Measurements from ENCODE around the gene GCG. TPM values are rescaled to one million over a fixed set of nuclear protein-coding genes. Genes with fewer than 3 reads are reported as not detected.
A peak's percentile ranks its signal among the peaks of the same experiment; 100 is the strongest.

The GCG gene
- polyA plus RNA-seq, 5 donors = 1.3 TPM; not detected in 4

DNA sequence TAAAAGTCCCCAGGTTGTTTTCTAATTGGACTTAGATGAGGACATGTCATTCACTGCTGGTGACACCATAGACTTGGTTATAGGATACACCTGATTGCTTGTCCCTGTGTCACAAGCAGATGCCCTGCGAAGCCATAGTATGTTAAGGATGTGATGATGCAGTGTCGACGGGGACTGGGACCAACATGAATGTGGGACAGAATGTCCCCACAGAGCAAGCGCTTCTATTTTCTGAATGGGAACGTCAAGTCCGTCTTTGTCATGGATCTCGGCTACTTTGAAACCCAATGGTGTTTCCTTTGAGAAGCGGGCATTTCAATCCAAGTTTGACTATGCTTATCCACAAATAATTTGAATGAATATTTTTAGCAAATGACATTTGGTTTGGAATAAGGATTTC lies 2.1 kb downstream of the GCG start:
- no peak for DNase-seq

DNA sequence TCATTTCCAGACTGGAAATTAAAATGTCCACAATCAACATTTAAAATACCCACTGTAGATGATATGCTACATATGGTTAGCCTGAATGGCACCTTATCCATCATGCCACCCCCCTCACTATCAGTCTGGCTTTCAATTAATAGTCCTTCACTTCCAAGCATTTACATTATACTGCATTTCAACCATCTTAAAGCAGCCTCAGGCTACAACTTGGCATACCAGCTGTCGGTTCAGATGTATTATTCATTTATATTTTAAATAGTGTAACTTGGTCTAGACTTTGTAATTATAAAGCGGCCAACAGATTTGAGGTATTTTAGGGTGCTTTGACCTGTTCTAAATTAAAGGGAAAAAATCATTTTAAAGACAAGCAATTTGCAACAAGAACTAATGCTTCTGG lies 2.6 kb downstream of the GCG start:
- no peak for DNase-seq

DNA sequence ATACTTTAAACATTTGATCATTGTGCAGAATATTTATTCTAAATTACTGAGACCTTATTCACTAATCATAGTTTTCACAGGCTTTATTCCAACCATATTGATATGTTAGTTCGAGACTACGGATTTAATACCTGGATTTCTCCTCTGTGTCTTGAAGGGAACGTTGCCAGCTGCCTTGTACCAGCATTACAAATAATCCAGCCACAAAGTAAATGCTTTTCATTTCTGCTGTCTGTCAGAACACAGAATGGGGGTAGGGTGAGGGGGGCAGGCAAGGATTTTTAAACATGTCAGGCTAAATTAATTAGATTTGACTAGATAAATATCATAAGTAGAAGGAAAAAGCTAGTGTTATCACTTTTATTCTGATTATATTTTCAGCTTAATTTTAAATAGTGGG lies 3.1 kb downstream of the GCG start:
- no peak for DNase-seq

DNA sequence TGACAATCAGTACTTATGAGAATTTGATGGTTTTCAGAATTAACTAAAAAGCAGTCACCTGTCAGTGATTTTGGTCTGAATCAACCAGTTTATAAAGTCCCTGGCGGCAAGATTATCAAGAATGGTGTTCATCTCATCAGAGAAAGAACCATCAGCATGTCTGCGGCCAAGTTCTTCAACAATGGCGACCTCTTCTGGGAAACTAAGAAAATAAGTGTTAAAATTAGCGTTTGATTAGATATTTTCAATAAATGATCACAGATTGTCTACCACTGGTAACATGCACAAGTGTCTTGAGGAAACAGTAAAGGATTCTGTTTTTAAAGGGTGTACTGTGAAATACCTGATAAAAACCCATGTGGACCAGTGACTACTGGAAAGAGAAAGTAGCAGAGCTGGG lies 8.1 kb downstream of the GCG start:
- DNase-seq = no peak

DNA sequence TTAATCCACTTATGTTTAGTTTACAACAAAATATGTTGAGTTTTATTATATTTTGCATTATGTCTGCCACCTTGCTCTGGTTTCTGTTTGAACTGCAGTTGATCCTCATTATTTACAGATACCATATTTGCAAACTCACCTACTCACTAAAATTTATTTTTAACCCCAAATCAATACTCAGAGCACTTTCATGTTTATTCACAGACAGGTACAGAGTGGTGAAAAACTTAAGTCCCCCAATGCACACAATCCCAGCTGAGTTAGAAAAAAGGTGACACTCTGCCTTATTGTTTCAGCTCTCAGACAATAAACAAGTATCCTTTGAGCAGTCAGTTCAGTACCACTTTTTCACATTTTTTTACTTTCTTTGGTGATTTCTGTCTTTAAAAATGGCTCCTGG lies 13.7 kb downstream of the GCG start:
- DNase-seq = no peak

DNA sequence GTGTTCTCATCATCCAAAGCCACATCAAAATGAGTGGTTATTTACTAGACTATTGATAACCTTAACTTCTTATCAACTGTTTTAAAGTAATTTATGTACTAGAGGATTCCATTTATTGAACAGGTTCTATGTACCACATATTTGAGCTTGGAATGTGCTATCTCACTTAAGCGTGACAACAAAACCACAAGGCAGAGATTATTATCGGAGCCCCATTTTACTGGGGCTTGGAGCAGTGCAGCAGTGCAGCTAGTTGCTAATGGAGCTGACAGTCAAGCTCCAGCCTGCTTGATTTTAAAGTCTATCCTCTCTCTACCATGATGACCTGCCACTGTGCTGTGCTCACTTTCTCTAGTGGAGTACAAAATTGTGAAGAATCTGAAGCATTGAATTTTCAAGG lies 24.6 kb downstream of the GCG start:
- DNase-seq = no peak

DNA sequence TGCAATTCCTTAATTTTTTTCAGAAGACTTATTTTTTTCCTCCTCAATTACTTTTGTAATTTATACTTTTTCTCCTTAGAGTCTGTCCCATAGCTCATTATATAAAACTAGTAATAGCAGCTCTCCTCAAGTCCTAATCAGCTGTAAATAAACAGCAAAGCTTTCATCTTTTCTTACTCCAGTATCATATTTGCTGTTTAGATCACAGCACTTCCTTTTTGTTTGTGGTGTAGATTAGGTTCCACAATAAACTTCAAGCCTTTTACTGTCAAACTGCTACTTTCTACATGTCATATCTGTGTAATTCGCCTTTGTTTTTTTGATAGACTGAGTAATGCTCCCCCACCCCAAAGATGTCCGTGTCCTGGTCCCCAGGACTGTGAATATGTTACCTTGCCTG lies 25.5 kb downstream of the GCG start:
- no peak for DNase-seq

DNA sequence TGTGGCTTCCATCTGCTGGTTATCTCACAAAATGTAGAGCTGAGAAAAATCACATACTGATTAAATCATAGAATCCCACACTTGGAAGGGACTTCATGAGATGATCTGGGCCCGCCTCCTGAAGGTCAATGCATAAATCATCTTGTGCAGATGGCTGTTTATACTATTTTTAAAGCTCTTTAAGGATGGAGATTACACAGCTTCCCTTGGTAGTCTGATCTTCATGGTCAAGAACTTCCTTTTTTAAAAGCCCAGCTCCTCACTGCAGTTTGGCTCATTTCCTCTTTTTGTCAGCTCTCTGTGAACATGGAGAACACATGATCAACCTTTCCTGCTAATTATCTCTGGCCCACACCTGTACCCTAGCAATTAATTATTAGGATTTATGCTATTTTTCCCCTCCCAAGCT lies 25.9 kb downstream of the GCG start:
- no peak for DNase-seq

DNA sequence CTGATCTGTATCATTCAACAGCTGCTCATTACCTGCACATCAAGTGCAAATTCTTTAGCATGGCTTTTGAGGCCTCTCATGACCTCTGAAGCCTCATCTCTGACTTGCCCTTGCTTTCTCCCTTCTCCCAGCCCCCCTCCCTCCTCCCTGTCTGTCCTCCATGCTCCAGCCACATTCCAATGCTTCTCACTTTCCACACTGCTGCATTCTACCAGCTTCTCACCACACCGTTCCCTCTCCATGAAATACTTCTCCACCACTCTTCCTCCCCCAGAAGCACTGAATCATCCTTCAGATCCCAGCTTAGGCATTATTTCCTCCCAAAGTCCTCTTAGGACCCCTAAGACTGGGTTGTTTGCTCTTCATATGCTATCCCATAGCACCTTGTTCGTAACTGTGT lies 26.9 kb downstream of the GCG start:
- DNase-seq = no peak

DNA sequence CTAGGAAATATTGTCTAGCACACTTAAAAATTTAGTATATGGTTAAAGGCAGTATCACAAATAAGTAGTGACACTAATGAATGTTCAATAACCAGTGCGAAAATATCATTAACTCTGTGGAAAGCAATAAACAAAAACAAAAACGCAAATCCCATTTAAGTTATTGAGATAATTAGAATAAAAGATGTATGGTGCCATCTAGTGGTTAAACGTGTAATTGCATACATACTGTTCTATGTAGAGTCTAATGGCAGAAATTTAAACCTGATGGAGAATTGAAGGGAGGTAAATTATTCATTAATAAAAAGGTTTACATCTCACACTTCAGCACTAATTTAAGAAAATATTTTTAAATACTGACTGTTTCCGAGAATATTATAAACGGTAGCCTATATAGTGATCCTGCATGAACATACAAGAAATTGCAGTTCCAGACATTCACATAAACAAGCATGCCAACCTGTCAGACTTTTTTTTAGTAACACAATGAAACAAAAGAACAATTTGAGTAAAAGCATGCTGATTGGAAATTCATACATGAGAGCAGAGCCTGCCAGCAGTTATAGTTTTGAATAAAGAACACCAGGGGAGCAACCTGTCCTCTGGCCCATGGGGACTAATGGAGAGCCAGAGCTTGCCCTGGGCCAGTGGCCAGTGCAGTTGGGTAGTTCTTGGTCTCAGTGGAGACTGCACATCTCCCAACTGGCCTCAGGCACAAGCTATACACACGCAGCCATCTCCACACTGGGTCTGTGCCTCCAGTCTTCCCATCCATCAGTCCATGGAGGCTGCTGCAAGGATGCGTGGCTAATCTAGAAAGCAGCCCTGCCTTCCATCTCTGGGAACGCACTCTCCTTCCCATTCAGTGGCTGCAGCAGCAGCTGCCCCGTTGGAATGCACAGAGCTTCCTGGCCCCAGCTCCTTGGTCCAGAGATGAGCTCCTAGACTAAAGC lies 28.0 kb downstream of the GCG start:
- DNase-seq = peak in 1 of 2 donors; percentile 54

DNA sequence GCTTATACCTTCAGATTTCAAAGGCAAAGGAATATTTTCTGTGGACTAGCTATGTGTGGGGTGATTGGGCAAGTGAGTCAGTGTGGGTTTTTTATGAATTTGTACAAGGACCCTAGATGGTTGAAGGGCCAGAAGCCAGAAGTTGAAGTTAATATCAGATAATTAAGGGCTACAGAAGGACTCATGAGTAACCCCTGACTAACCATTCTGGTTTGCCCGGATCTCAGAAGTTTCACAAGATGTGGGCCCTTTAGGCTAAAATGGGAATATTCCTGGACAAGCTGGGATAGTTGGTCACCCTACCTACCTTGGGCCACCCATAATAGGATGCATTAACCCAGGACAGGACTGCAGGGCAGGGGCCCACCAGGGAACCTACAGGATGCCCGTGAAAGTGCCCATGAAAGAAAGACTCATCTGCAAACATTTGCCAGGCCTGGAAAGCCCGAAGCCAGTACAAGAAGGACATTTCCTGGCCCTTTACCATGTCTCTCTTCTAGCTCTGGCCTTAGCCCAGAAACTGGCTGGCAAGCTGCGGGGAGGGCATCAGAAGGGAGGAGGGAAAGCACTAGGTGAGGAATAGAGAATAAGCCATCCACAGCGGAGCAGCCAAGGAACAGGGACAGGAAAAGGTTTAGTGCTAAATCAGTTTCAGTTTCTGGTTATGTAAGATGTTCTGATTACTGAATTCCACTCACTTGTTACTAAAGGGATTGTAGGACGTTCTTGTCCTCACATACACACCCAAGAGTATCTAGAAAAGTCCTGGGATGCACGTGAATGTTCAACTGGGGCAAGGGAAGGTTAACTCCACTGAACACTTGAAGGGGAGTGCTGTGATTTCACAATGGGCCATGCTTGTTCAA lies 33.6 kb downstream of the GCG start:
- no peak for DNase-seq

DNA sequence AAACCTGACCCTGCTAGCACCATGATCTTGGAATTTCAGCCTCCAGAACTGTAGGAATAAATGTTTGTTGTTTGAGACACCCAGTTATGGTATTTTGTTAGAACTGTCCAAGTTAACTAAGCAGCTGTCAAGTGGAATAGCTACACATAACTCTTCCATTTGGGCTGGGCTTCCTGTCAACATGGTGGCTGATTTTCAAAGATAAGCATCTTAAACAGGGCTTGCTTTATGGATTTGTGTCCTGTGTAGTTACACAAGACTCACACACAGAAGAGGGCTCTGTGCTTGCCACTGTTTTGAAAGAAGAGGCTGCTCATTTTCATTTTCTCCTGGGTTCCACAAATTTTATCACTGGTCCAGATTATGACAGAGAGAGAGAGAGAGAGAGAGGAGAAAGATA lies 35.7 kb downstream of the GCG start:
- no peak for DNase-seq

DNA sequence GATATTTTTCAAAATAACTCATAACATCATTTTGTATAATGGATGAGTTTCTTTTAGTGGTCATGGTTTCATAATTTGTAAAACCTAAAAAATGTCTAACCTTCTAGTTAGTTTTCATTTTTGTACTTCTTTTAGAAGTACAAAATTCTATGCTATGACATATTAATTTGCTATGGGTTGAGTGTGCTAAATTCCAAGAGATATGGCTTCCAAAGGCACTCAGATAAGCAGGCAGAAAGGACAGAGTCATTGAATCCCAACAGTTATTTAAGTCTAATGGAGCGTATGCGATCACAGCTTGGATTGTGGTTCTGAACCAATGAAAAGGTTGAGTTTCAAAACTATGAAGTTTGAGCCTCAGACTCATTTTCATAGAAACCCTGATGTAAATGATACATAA lies 37.0 kb downstream of the GCG start:
- no peak for DNase-seq

DNA sequence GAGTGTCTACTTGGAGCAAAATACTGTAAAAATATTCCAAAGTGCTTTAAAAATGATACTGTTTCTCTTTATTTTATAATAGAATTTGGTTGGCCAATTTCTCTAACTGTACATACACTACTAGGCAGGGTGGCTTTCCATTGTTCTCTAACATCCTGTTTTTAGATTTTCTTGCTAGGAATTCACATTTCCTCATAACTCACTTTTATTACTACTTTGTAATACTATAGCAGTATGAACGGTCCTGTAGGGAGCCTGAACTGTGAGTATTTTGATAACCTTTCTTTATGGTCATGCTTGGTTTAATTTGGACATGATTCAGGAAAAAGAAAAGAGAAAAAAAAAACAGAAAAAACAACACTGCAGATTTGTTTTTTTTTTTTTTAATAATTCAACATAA lies 37.8 kb downstream of the GCG start:
- no peak for DNase-seq

DNA sequence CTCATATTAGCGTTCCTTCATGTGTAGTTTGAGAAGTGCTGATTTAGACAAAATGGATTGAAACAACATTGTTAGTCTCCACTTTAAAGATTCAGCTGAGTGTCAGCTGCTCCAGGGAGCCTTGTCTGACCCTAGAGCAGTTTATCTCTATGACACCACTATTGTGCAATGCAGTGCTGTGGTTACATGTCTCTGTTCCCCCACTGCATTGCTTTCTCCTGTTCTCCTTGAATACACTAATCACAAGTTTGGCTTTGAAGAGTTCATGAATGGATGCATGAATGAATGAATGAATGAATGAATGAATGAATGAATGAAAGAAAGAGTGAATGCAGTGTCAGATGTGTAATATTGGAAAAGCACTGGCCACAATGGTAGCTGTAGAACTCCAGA lies 38.3 kb downstream of the GCG start:
- DNase-seq = no peak

DNA sequence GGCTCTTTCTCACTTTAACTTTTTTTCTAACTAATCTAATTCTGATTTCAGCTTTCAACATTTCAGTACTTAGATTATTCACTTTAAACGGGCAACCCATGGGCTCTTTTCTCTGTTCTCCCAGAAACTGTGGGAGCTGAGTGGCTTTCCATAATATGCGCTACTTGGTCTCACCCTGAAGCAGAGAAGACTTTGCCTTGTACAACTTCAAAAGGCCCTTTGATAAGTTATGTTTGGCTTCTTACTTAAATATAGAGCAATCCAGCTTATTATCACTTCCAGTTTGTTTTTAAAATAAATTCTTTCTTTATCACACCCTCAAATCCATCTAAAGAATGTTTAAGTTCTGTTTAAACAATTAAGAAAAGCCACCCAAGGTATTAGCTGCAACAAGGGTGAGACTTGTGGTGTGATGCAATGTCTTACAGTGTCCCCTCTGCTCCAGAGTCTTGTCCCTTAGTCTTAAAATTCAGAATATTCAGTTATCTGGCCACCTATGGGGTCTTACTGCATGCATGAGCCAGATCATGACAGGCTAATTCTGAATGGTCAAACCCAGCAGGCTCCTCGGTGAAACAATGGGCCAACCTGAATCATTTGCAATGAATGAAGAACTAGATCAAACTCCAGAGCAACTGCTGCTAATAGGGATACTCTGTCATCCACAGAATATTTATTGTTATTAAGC lies 38.8 kb downstream of the GCG start:
- DNase-seq = no peak

DNA sequence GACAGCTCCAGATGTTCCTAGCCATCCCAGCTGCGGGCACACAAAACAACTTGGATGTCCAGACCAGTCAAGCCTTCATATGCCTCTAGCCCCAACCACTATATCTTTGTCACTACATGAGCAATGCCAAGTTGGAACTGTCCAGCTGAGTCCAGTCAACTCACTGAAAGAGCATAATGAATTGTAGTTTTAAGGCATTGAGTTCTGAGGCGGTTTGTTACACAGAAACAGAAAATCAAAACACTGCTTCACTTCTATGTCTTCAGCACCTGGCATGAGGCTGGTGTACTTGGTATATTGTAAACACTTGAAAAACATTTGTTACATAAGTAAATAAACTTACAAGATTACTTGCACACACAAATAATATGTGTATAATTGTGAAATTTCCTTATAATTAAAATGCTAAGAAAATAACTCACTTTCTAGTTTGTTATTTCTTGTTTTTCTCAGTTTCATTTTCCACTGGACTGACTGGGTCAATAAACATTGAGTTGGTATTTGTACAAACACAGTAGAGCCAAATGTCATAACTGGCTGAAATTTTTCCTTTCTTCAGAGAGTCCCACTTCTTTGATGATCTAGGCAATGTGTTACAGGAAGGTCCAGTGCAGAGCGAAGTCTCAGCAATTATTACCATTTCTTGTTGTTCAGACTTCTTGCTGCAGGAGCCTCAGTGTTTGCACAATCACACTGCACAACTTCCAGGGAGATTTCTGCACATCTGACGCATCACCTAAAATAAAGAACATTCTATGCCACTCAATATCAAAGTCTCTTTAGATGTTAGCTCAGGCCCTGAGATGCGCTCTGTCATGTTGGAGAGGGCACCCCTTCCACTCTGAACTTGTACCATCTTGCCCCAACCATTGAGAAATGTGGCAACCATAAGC lies 39.8 kb downstream of the GCG start:
- no peak for DNase-seq

DNA sequence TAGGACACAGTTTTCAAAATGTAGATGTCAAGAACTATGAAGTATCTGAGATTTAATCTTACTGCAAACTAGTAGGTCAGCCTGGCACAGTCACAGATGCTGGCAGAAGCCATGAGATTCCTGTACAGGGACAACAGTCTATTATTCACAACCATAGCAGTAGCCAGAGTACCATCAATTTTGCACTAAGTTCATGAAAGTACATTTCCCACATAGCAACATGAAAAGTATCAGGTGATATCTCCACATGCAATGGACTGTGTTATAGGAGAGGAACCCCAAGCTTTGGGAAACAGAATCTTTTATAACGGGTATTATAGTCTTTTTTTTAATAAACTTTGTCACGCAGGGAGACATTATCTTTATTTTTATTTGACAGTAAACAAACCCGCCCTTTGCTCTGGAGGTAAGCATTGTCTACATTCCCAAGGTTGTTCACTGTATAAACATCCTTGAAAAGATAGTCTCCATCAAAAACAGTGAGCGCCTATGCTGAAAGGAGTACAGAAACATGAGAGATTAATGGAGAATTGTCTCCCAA lies 44.6 kb downstream of the GCG start:
- no peak for DNase-seq

DNA sequence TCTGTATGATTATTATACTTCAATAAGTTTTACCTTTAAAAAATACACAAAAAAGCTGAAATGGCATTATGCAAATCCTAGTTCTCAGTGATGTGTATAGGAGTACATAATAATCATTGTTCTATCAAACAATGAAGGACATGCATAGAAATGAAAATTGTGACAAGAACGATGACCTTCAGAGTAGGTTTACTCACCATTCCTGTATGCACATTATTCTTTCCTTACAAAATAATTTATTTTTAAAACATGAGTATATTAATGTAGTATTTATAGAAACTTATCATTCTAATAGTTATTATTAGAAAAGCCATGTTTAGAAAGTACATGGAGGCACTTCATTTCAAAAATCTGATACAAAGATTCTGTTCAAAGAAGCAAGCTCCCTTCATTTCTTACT lies 45.3 kb downstream of the GCG start:
- no peak for DNase-seq

DNA sequence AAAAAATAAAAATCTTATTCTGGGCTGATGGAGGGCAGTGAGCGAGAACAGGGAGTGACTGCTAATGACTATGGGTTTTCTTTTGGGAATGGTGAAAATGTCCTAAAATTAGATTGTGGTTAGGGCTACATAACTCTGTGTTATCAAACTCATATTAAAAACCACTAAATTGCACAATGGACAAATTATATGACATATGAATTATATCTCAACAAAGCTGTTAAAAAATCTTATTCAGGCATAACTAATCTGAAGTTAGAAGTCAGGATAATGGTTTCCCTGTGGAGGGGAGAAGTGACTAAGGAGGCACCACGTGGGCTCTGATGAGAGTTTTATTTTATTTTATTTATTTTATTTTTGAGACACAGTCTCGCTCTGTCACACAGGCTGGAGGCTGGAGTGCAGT lies 45.9 kb downstream of the GCG start:
- DNase-seq = no peak

DNA sequence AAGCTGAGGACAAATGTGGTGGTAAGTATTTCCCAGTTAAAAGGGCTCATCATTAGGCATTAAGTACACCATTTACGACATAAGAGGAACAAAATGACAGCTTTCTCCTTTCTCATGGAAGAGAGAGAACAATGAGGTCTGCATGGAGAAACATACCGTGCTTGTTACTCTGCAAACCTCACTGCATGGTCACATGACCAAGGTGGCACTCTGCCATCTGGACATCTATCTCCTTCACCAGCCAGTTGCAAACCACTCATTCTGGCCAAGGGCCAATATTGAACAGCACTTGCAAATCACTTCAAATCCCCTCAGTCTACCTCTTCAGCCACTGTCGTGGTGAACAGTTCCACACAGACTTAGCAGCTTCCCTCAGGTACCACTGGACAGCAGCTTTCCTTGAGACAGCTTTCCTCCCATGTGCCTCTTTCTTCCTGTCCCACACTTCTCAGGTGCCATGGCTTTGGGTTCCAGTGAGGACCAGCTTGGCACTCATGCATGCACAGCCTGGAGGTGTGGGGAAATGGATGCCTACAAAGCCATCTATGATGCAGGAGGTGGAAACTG lies 48.5 kb downstream of the GCG start:
- DNase-seq = no peak

Data from right lung (tissue), 5 donors.